GM20000 (cell line): ENCODE data around the gene MUC20.
"Not testable (repeated sequence)": the region's sequence is repeated elsewhere in the genome, so short reads cannot be mapped to it uniquely, and the experiment has no call there.

Experiments
- DNase-seq: peaks from one replicate; pipeline ENCODE4 v3.0.0; 2012; ENCODE audit warnings: low spot score
- CTCF ChIP-seq: IDR thresholded peaks from 2 replicates; pipeline ENCODE4 v1.5.1; 2012; ENCODE audit warnings: mild to moderate bottlenecking, control low read depth; ENCODE audit errors: extremely low read depth, missing control alignments

MUC20 gene

GRCh38 chr3:195709676-195710085 lies 11.1 kb upstream of the MUC20 start:
- no peak for DNase-seq

DNA sequence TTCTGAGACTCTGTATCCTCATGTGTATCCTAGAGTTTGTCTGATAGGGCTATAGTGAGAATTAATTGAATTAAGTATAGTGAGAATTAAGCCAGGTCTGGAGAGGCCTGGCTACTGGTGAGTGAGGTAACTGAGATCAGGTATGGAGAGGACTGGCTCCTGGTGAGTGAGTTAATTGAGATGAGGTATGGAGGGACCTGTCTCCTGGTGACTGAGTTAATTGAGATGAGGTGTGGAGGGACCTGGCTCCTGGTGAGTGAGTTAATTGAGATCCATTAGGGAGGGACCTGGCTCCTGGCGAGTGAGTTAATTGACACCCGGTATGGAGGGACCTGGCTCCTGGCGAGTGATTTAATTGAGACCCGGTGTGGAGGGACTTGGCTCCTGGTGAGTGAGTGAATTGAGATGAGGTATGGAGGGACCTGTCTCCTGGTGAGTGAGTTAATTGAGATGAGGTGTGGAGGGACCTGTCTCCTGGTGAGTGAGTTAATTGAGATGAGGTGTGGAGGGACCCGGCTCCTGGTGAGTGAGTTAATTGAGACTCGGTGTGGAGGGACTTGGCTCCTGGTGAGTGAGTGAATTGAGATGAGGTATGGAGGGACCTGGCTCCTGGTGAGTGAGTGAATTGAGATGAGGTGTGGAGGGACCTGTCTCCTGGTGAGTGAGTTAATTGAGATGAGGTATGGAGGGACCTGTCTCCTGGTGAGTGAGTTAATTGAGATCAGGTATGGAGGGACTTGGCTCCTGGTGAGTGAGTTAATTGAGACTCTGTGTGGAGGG lies 10.5 kb upstream of the MUC20 start:
- not testable (repeated sequence) for DNase-seq

More at GRCh38 chr3:195709676-195710085, 11.1 kb upstream of the MUC20 start:
- TF ChIP-seq CTCF: no peak

GRCh38 chr3:195711091-195711812 lies 9.5 kb upstream of the MUC20 start:
- DNase-seq: not testable (repeated sequence)

- TF ChIP-seq CTCF: no peak
- DNase-seq: no peak
These were observed 8.8 kb upstream of the MUC20 start for GRCh38 chr3:195711813-195712534.

- DNase-seq: not testable (repeated sequence)
These were observed 8.3 kb upstream of the MUC20 start for GRCh38 chr3:195712535-195712910.

DNA sequence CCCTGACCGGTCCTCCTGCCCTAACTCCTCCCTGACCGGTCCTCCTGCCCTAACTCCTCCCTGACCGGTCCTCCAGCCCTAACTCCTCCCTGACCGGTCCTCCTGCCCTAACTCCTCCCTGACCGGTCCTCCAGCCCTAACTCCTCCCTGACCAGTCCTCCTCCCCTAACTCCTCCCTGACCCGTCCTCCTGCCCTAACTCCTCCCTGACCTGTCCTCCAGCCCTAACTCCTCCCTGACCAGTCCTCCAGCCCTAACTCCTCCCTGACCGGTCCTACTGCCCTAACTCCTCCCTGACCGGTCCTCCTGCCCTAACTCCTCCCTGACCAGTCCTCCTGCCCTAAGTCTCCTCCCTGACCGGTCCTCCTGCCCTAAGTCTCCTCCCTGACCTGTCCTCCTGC lies 7.6 kb upstream of the MUC20 start:
- not testable (repeated sequence) for DNase-seq

DNA sequence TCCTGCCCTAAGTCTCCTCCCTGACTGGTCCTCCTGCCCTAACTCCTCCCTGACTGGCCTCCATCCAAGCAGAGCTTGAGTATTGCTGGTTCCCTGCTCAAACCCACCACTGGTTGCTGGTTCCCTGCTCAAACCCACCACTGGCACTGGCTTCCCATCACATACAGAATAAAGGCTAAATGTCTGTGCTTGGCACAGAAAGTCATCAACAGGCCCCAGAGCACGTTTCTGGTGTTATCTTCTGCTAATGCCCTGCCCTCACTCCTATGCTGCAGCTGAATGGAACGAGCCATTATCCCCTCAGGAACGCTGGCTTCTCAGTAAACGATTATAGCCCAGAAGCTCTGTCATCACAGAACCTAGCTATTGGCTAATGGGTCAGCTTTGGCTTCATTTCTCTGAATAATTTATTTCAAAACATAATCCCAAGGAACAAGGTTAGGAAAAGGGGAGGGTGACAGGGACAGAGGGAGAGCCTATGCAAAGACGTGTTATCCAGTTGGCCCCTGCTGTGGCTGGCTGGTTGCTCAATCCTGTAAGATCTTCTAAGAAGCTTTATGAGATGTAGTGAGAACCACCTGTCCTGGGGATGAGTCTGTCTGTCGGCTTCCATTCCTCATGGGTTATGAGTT lies 6.3 kb upstream of the MUC20 start:
- no peak for TF ChIP-seq CTCF

DNA sequence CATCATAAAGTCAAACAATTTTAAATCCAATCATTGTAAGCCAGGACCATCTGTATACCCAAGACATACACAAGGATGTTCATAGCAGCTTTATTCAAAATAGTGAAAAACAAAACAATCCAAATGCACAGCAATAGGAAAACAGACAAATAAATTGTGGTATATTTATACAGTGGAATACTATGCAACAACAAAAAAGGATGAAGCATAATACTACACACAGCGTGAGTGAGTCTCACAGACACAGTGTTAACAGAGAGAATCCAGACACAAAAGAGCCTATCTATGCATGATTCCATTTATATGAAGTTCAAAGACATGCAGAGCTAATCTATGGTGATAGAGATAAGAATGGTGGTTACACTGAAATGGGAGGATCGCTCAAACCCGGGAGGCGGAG lies 5.6 kb upstream of the MUC20 start:
- no peak for DNase-seq
- no peak for TF ChIP-seq CTCF

More for the DNA sequence above, 6.3 kb upstream of the MUC20 start:
- no peak for DNase-seq

DNA sequence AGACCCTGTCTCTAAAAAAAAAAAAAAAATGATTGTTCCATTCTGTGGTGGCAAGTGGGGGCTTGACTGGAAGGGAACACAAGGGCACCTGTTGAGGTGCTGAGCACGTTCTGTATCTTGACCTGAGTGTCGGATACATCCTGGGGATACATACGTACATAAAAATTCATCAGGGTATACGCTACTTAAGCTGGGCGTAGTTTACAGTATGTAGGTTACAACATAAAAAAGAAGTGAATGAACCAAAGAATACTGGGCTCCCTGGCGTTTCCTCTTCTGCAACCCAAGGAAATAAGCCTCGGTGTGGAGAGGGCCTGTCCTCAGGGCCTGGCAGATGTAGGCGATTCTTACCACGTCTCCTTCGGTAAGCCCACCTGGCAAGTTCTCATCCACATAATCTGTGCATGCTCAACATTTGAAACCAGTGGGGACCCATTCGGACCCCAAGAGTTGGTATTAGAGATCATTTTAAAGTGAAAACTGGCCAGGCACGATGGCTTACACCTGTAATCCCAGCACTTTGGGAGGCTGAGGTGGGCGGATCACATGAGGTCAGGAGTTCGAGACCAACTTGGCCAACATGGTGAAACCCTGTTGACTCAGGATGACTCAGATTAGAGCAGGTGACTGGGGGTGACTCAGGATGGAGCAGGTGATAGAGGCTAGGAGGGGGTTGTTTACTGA lies 5.1 kb upstream of the MUC20 start:
- TF ChIP-seq CTCF: no peak
- no peak for DNase-seq
